ENCODE measurements around the gene SLC29A2. TPM values are rescaled to one million over a fixed set of nuclear protein-coding genes. Genes with fewer than 3 reads are reported as not detected.

The SLC29A2 gene
- total RNA-seq, 1 donor = under 0.01 TPM

- Histone ChIP-seq H4K20me1 (ENCODE audit: insufficient read depth, low read length) (peaks cover 36% of the 10 kb centered on the region), H3K9me3 (ENCODE audit: low read depth, low read length) (no peaks in the 10 kb centered on the region), H3K27ac (ENCODE audit: low read depth, low read length) (no peak overlapping the region), H3K79me2 (ENCODE audit: insufficient read depth, low read length) (peaks cover 36% of the 10 kb centered on the region), H2AFZ (ENCODE audit: low read length) (no peak overlapping the region), H3K4me2 (ENCODE audit: insufficient read depth, low read length) (no peak overlapping the region), H3K4me3 (ENCODE audit: insufficient read depth, low read length) (no peak overlapping the region), H3K4me1 (ENCODE audit: insufficient read depth, low read length) (peaks cover 37% of the 10 kb centered on the region), H3K27me3 (ENCODE audit: insufficient read depth, low read length) (no peaks in the 10 kb centered on the region), H3K36me3 (ENCODE audit: insufficient read depth, low read length) (peaks cover 36% of the 10 kb centered on the region)
- DNase-seq (ENCODE audit: insufficient read length, low spot score, missing footprints) = no peak
- TF ChIP-seq, protein P1, sequence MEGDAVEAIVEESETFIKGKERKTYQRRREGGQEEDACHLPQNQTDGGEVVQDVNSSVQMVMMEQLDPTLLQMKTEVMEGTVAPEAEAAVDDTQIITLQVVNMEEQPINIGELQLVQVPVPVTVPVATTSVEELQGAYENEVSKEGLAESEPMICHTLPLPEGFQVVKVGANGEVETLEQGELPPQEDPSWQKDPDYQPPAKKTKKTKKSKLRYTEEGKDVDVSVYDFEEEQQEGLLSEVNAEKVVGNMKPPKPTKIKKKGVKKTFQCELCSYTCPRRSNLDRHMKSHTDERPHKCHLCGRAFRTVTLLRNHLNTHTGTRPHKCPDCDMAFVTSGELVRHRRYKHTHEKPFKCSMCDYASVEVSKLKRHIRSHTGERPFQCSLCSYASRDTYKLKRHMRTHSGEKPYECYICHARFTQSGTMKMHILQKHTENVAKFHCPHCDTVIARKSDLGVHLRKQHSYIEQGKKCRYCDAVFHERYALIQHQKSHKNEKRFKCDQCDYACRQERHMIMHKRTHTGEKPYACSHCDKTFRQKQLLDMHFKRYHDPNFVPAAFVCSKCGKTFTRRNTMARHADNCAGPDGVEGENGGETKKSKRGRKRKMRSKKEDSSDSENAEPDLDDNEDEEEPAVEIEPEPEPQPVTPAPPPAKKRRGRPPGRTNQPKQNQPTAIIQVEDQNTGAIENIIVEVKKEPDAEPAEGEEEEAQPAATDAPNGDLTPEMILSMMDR (IDR thresholded peaks at IDR 0.05; ENCODE audit: extremely low read depth, low read depth, low read length) = no peak
These were observed 38.2 kb downstream of the SLC29A2 start for GRCh38 chr11:66333220-66333877.

DNA sequence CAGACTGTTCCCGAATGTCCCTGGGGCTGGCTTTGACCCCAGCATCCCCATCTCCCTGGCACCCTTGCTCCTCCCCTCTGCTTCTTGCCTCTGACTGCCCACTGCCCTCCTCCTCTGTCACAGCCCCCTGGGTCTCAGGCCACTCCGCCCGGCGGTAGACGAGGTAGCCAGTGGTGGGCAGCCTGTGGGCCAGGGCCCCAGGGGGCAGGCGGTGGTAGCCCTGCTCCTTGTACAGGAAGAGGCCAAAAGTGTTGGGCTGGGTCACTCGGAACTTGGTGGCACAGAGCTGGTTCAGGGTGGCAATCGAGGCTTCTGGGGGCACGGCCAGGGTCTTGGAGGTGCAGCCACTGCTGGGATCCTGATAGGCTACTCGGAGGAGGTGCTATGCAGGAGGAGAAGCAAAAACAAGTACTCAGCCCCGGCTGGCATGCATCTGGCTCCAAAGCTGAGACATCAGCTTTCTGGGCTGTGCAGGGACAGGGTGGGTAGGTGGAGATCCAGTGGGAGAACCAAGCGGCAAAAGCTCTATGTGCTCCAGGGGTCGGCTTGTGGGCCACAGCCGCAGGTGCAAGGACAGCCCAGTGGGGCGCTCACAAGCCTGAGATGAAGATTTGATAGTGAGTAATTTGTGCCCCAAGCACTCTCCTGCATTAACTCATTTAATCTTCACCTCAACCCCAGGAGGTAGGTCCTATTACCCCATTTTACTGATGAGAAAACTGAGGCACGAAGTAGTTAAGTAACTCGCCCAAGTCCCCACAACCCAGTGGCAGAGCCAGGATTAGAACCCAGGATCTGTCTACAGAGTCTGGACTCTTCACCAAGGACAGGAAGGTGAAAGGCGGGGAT, 39.0 kb downstream of the SLC29A2 start:
- Histone ChIP-seq H3K36me3 (ENCODE audit: insufficient read depth, low read length) (peaks cover 33% of the 10 kb centered on the region), H2AFZ (ENCODE audit: low read length) (no peak overlapping the region), H3K4me3 (ENCODE audit: insufficient read depth, low read length) (no peak overlapping the region), H4K20me1 (ENCODE audit: insufficient read depth, low read length) (peaks cover 36% of the 10 kb centered on the region), H3K27me3 (ENCODE audit: insufficient read depth, low read length) (no peaks in the 10 kb centered on the region), H3K4me1 (ENCODE audit: insufficient read depth, low read length) (peaks cover 39% of the 10 kb centered on the region), H3K27ac (ENCODE audit: low read depth, low read length) (no peak overlapping the region), H3K79me2 (ENCODE audit: insufficient read depth, low read length) (peaks cover 36% of the 10 kb centered on the region), H3K9me3 (ENCODE audit: low read depth, low read length) (no peaks in the 10 kb centered on the region), H3K4me2 (ENCODE audit: insufficient read depth, low read length) (no peak overlapping the region)
- DNase-seq (ENCODE audit: insufficient read length, low spot score, missing footprints) = peak; percentile 36
- TF ChIP-seq, protein P1 (IDR thresholded peaks at IDR 0.05; ENCODE audit: extremely low read depth, low read depth, low read length) = no peak

DNA sequence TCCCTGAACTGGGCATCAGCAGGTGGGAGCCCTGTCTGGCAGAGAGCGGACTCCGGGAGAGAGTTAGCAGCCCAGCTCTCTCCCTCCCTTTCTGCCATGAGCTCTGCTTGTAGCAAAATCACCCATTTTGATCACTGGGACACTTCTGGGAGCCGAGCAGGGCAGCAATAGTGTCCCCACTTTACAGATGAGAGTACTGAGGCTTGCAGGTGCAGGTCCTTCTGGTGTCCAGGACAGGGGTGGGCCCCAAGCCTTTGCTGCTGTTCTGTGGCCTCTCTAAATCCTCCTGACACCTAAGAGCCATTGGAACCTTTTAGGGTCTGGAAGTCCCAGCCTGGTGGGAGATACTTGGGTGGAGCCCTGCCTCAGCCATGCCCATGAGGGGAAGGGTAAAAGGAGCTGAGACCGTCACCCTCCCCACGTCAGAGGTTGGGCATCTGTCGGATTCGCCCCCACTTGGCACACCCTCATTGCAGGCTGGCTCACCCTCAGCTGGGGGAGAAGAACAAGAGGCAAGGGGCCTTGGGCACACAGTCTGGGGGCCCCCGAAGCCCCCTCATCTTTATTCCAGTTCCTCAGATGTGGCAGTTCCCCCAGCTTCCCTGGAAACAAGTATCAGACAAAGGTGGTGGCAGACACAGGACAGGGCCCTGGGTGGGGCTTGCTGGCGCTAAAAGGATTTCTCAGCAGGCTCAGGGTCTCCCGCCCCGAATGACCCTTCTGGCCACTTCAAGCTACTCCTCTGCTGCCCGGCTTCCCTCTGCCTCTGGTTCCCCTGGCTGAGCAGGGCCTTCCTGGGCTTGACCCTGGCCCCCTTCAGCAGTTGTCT, 39.8 kb downstream of the SLC29A2 start:
- peak; percentile 56 for DNase-seq (ENCODE audit: insufficient read length, low spot score, missing footprints)
- Histone ChIP-seq H3K4me2 (ENCODE audit: insufficient read depth, low read length) (no peak overlapping the region), H3K36me3 (ENCODE audit: insufficient read depth, low read length) (peaks cover 30% of the 10 kb centered on the region), H3K27me3 (ENCODE audit: insufficient read depth, low read length) (no peaks in the 10 kb centered on the region), H4K20me1 (ENCODE audit: insufficient read depth, low read length) (peaks cover 32% of the 10 kb centered on the region), H3K9me3 (ENCODE audit: low read depth, low read length) (no peaks in the 10 kb centered on the region), H3K27ac (ENCODE audit: low read depth, low read length) (no peak overlapping the region), H3K4me1 (ENCODE audit: insufficient read depth, low read length) (peaks cover 39% of the 10 kb centered on the region), H3K4me3 (ENCODE audit: insufficient read depth, low read length) (no peak overlapping the region), H2AFZ (ENCODE audit: low read length) (no peak overlapping the region), H3K79me2 (ENCODE audit: insufficient read depth, low read length) (peaks cover 36% of the 10 kb centered on the region)
- TF ChIP-seq, protein P1 (IDR thresholded peaks at IDR 0.05; ENCODE audit: extremely low read depth, low read depth, low read length) = no peak
